ENCODE measurements around the gene TRIP10.
A peak's percentile ranks its signal among the peaks of the same experiment; 100 is the strongest.

The TRIP10 gene

DNA sequence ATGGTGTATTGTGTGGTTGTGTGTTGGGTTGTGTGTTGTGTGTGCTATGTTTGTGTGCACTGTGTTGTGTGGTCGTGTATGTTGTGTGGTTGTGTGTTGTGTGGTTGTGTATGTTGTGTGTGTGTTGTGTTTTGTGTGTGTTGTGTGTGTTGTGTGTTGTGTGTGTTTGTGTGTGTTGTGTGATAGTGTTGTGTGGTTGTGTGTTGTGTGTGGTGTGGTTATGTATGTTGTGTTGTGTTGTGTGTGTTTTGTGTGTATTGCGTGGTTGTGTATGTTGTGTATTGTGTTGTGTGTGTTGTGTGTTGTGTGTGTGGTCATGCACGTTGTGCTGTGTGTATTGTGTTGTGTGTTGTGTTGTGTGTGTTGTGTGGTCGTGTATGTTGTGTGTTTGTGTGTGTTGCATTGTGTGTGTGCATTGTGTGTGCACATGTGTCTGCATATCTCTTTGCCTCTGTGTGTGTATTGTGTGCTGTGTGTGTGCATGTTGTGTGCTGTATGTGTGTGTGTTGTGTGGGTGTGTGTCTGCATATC is 22.0 kb upstream of the TRIP10 start:
- Mint-ChIP-seq H3K4me3 (no peak overlapping the region), H3K36me3 (peaks cover 6% of the 10 kb centered on the region), H3K4me1 (peaks cover 39% of the 10 kb centered on the region), H3K9me3 (no peaks in the 10 kb centered on the region), H3K27ac (peak overlapping the region; percentile 44)
- ATAC-seq (no peak), DNase-seq (ENCODE audit: low spot score in 2 of 2) (no peak)

DNA sequence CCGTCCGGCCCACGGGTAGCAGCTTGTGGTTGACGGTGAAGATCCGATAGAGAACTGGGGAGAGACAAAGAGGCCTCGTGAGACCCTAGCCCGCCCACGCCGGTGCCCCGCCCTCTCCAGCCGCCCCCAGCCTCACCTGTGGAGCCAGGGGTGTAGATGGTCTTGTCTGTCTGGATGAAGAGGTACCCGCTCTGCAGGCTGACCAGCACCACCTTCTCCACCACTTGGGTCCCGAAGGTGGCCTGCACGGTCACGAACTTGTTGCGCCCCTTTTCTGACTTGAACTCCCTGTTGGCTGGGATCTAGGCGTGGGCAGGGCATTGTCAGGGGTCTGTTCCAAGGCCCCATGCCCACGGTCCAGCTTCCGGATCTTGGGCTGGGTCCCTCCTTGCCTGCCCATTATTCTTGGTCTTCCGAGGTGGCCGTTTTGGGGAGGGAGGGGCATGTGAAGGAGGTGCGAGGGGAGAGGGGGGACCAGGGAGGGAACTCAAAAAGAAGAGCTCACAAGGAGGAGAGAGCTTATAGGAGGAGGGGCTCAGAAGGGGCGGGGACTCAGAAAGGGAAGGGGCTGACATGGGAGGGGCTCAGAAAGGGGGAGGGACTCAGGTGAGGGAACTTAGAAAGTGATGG is 21.3 kb upstream of the TRIP10 start:
- no peak for DNase-seq (ENCODE audit: low spot score in 2 of 2)
- peaks cover 43% of the 10 kb centered on the region for H3K4me1 Mint-ChIP-seq
- peak; percentile 32 for ATAC-seq
- H3K27ac Mint-ChIP-seq: peak overlapping the region; percentile 44
- H3K36me3 Mint-ChIP-seq: peaks cover 6% of the 10 kb centered on the region
- no peaks in the 10 kb centered on the region for H3K9me3 Mint-ChIP-seq
- no peak overlapping the region for H3K4me3 Mint-ChIP-seq

DNA sequence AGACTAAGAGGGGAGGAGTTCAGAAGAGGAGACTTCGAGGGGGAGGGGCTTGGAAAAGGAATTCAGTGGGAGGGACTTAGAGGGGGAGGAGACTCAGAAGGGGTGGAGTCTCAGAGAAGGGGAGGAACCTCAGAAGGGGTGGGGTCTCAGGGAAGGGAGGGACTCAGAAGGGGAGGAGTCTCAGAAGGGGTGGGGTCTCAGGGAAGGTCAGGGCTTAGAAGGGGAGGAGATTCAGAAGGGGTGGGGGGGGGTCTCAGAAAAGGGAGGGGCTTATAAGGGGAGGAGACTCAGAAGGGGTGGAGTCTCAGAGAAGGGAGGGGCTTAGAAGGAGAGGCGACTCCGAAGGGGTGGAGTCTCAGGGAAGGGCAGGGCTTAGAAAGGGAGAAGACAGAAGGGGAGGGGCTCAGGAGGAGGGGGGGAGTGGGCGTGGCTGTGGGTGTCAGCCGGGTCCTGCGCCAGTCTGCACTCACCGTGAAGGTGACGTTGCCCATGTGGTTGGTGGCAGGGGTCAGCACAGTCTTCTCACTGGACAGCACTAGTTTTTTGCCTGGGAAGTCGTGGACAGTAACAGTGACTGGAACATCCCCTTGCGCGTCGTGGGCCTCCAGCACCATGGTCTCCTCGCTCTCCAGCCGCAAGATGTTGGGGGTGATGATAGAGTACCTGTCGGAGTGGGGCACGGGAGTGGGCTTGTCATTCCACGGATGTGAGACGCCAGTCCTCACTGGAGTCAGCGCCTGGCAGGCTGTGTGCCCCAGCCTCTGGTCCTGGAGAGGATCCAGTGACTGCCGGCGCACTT is 20.5 kb upstream of the TRIP10 start:
- peaks cover 43% of the 10 kb centered on the region for H3K4me1 Mint-ChIP-seq
- H3K9me3 Mint-ChIP-seq: no peaks in the 10 kb centered on the region
- no peak for DNase-seq (ENCODE audit: low spot score in 2 of 2)
- H3K4me3 Mint-ChIP-seq: no peak overlapping the region
- peak; percentile 65 for ATAC-seq
- peaks cover 6% of the 10 kb centered on the region for H3K36me3 Mint-ChIP-seq
- no peak overlapping the region for H3K27ac Mint-ChIP-seq

DNA sequence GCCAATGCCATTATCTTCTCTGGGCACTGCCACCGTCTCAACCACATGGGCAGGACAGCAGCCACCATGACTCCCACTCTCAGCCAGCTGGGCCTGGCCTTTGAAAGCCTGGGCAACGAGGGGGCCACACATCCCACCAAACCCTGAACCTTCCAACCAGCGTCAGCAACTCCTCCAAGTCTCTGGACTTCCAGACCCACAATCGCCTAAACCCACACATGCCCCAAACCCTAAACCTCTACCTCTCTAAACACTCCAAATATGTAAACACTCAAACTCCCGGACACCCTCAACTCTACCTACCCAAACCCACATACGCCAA is 20.0 kb upstream of the TRIP10 start:
- peaks cover 6% of the 10 kb centered on the region for H3K36me3 Mint-ChIP-seq
- H3K27ac Mint-ChIP-seq: no peak overlapping the region
- H3K9me3 Mint-ChIP-seq: no peaks in the 10 kb centered on the region
- DNase-seq (ENCODE audit: low spot score in 2 of 2) (no peak), ATAC-seq (no peak)
- H3K4me1 Mint-ChIP-seq: peaks cover 43% of the 10 kb centered on the region
- no peak overlapping the region for H3K4me3 Mint-ChIP-seq

DNA sequence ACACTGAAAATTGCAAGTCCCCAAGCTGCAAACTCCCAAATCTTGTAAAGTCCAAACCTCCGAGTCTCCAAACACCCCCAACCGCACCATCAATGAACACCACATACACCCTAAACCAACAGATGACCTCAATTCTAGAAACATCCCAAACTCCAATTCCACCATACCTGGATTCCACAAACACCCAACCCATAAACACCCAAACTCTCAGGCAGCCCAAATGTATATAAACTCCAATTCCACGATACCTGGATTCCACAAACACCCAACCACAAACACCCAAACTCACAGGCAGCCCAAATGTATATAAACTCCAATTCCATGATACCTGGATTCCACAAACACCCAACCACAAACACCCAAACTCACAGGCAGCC is 19.5 kb upstream of the TRIP10 start:
- Mint-ChIP-seq H3K27ac (peak overlapping the region; percentile 4), H3K36me3 (peaks cover 6% of the 10 kb centered on the region), H3K4me3 (no peak overlapping the region), H3K9me3 (no peaks in the 10 kb centered on the region), H3K4me1 (peaks cover 45% of the 10 kb centered on the region)
- DNase-seq (ENCODE audit: low spot score in 2 of 2): no peak
- no peak for ATAC-seq

DNA sequence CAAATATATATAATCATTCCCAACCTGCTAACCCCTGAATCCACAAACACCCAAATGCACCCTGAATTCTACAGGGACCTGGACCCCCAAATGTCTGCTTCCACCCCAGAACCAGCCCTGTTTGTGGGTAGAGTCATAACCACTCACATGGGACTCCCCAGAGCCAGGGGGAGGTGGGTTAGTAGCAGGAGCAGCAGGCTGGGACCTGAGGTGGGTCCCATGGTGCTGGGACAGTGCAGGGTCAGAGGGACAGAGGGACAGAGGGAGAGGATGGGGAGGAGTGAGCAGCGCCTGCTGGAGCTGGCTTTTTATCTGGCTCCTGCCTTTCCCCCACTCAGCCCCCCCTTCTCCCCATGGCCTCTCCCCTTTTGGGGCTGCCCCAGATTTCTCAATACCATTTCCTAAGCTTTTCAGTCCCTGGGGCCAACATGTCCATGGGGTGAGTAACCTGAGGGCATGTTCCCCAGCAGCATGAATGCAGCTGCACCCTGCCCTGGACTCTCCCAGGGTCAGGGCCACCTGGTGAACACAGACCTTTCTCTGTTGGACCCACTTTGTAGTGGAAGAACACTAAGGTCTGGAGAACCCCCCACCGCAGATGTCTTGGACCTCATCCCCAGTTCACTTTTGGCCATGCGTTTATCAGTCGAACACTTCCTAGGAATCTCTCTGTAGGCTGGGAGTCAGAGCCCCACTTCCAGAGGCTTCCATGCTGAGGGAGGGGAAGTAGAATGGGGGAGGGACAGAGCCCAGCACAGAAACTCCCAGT is 18.9 kb upstream of the TRIP10 start, which contains the start of gene C3:
TSS of gene C3 (minus strand) at position 282 of the 769 bp plus-strand sequence. CDS start at position 221, 61 bp downstream.
- peaks cover 51% of the 10 kb centered on the region for H3K4me1 Mint-ChIP-seq
- H3K36me3 Mint-ChIP-seq: peaks cover 6% of the 10 kb centered on the region
- no peaks in the 10 kb centered on the region for H3K9me3 Mint-ChIP-seq
- no peak within 1 kb of the TSS for H3K4me3 Mint-ChIP-seq
- ATAC-seq (no peak), DNase-seq (ENCODE audit: low spot score in 2 of 2) (no peak)
- H3K27ac Mint-ChIP-seq: peak within 1 kb of the TSS; percentile 4

DNA sequence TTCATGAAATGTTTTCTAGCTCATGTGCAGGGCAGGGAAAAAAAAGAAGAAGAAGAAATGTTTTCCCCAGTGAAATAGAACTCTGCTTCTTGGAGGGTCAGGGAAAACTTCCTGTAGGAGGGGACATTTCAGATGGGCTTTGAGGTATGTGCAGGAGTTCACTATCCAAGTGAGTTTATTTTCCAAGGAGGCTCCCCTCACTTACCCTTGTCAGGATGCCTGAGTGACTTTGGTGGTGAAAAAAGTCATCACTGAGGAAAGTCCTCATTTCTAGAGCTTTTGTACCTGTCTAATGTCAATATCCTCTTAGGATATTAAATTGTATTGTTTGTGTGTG is 18.4 kb upstream of the TRIP10 start:
- DNase-seq (ENCODE audit: low spot score in 2 of 2) (no peak), ATAC-seq (no peak)
- Mint-ChIP-seq H3K4me3 (no peak overlapping the region), H3K4me1 (peaks cover 53% of the 10 kb centered on the region), H3K36me3 (peaks cover 6% of the 10 kb centered on the region), H3K9me3 (no peaks in the 10 kb centered on the region), H3K27ac (no peak overlapping the region)

DNA sequence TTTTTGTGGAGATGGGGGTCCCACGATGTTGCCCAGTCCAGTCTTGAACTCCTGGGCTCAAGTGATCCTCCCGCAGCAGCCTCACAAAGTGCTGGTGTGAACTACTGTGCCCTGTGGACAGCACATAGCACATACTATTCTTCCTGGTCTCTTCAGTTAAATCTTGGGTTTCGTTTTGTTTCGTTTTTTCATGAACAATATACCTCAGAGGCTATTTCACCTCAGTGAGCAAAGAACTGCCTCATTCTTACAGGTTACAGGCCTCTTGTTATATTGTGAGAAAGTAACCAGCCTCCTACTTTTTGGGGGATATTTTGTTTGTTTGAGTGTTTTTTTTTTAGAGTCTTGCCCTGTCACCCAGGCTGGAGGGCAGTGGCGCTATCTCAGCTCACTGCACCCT is 17.7 kb upstream of the TRIP10 start:
- DNase-seq (ENCODE audit: low spot score in 2 of 2) (no peak), ATAC-seq (no peak)
- Mint-ChIP-seq H3K27ac (no peak overlapping the region), H3K4me3 (no peak overlapping the region), H3K4me1 (peaks cover 52% of the 10 kb centered on the region), H3K9me3 (no peaks in the 10 kb centered on the region), H3K36me3 (peaks cover 6% of the 10 kb centered on the region)

DNA sequence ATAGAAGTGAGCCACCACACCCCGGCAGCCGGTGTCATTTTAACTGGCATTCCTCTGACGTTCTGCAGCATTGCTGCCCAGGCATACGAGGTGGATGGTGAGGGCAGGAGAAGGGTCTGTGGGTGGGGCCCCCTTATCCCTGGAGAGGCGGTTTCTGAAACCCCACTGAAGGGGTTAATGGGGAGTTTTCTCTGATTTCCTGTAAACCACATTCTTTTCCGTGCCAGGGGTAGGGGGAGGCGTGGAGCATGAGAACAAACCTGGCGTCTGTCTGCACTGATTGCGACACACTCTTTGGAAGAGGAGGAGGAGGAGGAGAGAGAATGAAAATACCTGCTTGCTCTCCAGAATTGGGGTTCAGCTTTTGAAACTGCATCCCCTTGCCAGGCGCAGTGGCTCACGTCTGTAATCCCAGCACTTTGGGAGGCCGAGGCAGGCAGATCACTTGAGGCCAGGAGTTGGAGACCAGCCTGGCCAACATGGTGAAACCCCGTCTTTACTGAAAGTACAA is 16.3 kb upstream of the TRIP10 start:
- Mint-ChIP-seq H3K4me1 (peaks cover 38% of the 10 kb centered on the region), H3K36me3 (no peaks in the 10 kb centered on the region), H3K4me3 (no peak overlapping the region), H3K27ac (no peak overlapping the region), H3K9me3 (no peaks in the 10 kb centered on the region)
- DNase-seq (ENCODE audit: low spot score in 2 of 2): no peak
- no peak for ATAC-seq

DNA sequence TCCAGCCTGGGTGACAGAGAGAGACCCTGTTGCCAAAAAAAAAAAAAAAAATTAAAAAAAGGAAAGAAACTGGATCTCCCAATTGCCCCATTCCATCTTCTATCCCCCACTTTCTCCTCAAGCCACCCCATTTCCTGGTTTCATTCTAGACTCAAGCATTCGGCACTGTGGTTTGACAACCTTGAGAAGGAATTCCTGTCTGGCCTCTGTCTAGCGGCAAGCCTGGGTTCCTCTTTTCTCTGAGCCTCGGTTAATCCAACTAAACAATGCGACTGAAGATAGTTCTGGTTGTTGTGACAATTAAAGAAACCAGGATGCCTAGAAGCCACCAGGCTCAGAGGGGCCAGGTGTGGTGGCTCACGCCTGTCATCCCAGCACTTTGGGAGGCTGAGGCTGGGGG is 15.7 kb upstream of the TRIP10 start:
- ATAC-seq (no peak), DNase-seq (ENCODE audit: low spot score in 2 of 2) (no peak)
- Mint-ChIP-seq H3K9me3 (no peaks in the 10 kb centered on the region), H3K36me3 (no peaks in the 10 kb centered on the region), H3K4me3 (no peak overlapping the region), H3K27ac (no peak overlapping the region), H3K4me1 (peaks cover 38% of the 10 kb centered on the region)

DNA sequence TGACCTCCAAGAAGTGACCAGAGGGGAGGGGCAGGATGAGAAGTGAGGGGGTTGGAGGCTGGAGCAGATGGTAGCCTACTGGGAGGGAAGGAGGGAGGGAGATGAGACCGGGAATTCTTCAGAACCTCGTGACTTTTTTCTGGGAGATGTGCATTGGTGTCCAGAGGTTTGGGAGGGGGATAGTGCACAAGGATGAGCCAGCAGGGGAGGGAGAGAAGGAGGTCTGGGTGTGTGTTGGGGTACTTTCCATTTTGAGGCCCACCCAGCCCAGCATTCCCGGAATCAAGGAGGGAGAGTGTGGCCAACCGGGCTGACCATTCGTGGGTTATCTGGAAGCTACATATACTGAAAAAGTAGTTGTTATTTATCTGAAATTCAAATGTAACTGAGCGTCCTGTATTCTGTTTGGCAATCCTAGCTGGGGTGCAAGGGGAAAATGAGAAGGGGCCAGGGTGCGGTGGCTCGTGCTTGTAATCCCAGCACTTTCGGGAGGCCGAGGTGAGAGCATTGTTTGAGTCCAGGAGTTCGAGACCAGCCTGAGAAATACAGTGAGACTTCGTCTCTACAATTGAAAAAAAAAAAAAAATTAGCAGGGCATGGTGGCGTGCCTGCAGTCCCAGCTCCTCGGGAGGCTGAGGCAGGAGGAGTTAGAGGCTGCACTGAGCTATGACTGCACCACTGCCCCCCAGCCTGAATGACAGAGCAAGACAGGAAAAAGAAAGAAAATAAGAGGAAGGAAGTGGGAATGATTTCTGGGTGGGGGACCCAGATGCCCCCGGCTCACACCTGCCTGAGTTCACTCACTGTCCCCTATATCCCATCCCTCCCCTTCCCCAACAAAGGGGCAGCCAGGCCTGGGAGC is 14.6 kb upstream of the TRIP10 start:
- Mint-ChIP-seq H3K27ac (peak overlapping the region; percentile 29), H3K4me1 (peaks cover 35% of the 10 kb centered on the region)

DNA sequence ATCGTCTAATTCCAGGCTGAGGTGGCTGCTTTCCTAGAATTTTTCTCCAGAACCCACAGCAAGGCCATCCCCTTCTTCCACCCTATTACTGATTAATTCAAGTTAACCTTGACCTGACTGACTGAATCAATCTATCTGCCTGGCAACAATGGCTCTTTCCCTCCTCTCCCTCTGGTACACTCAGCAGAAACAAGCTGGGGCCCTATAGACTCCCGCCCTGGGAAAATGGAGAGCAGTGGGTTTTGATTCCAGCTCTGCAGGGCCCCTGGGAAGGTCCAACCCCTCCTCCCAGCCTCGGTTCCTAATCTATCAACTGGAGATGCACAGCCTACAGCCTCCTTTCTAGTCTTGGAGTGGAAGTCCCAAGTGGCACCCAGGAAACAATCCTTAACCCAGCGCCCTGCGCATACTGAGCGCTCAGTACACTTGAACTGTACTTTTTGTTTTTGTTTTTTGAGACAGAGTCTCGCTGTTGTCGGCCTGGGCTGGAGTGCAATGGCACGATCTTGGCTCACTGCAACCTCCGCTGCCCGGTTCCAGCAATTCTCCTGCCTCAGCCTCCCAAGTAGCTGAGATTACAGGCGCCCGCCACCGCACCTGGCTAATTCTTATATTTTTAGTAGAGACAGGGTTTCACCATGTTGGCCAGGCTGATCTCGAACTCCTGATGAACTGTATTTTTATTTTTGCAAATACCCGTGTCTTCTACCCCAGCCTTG is 13.8 kb upstream of the TRIP10 start:
- DNase-seq (ENCODE audit: low spot score in 2 of 2) (no peak), ATAC-seq (no peak)
- Mint-ChIP-seq H3K9me3 (no peaks in the 10 kb centered on the region), H3K4me1 (peaks cover 27% of the 10 kb centered on the region), H3K27ac (peak overlapping the region; percentile 29), H3K36me3 (peaks cover 10% of the 10 kb centered on the region), H3K4me3 (no peak overlapping the region)

More for the DNA sequence above, 14.6 kb upstream of the TRIP10 start:
- Mint-ChIP-seq H3K36me3 (peaks cover 6% of the 10 kb centered on the region), H3K4me3 (no peak overlapping the region), H3K9me3 (no peaks in the 10 kb centered on the region)
- DNase-seq (ENCODE audit: low spot score in 2 of 2) (no peak), ATAC-seq (no peak)

DNA sequence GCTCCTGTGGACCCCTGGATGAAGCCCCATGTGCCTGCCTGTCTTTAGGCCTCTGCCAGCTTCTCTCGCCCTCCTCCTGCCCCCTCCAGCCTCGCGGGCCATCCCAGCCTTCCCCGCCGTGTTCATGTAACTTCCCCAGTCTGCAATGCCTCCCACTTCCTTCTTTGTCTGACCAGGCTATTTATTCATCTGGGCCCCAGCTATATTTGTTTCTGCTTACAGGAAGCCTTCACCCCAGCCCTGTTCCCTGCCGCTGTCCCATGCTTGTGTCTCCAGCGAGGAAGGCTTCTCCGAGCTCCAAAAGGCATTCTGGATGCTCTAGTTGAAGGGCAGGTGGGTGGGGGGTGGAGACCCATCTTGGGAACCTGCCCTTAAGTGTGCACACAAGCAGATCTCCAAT is 11.1 kb upstream of the TRIP10 start:
- DNase-seq (ENCODE audit: low spot score in 2 of 2) (no peak), ATAC-seq (no peak)
- Mint-ChIP-seq H3K4me1 (peaks cover 28% of the 10 kb centered on the region), H3K9me3 (no peaks in the 10 kb centered on the region), H3K4me3 (no peak overlapping the region), H3K27ac (peak overlapping the region; percentile 72), H3K36me3 (peaks cover 29% of the 10 kb centered on the region)

DNA sequence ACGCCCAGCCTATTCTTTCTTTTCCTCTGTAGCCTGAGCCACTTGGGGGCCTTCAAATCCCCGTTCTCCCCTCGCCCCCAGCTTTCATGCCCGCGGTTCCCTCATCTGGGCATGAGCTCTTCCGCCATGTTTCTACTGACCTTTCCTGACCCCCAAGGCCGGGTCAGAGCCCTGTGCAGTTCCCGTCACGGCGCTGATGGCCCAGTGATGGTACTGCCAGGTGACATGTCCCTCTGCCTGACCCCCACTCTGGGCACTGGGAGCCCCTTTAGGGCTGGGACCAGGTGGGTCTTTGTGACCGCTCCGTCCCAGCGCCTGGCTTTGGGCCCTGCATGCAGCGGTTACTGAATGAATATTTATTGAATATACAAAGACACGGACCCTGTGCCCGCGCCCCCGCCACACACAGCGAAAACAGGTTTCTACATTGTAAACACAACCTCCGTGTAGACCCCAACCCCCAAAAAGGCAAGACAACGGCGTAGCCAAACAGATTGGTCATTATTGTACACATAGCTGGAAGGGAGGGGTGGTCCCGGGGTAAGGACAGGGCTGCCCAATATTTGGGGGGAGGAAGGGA is 9.8 kb upstream of the TRIP10 start:
- Mint-ChIP-seq H3K36me3 (peaks cover 41% of the 10 kb centered on the region), H3K4me3 (no peak overlapping the region), H3K27ac (no peak overlapping the region), H3K4me1 (peaks cover 28% of the 10 kb centered on the region), H3K9me3 (no peaks in the 10 kb centered on the region)
- ATAC-seq (no peak), DNase-seq (ENCODE audit: low spot score in 2 of 2) (no peak)

Data from stimulated activated effector memory CD8-positive, alpha-beta T cell treated with anti-CD3 and anti-CD28 coated beads, Interleukin-12 subunit alpha, Interleukin-12 subunit beta, amount 100 ng/mL, for 72 hours (primary cell).